ENCODE results near the gene ARMH3. TPM values are rescaled to one million over a fixed set of nuclear protein-coding genes. Genes with fewer than 3 reads are reported as not detected.
"Not testable (repeated sequence)": the region's sequence is repeated elsewhere in the genome, so short reads cannot be mapped to it uniquely, and the experiment has no call there.

The ARMH3 gene
- total RNA-seq, 1 donor from 2014 or later = 26.6 TPM

GRCh38 chr10:102064503-102064867, 8.5 kb upstream of the ARMH3 start:
- H3K36me3 Mint-ChIP-seq = peaks cover under 1% of the 10 kb centered on the region
- H3K27me3 Mint-ChIP-seq (ENCODE audit: low read depth) = peaks cover 12% of the 10 kb centered on the region
- H3K27ac Mint-ChIP-seq = peak overlapping the region; percentile 14
- peaks cover 9% of the 10 kb centered on the region for H3K4me1 Mint-ChIP-seq
- no peaks in the 10 kb centered on the region for H3K9me3 Mint-ChIP-seq
- no peak for DNase-seq (ENCODE audit: low spot score in 2 of 2, unreplicated experiment in 2 of 2)
- peak overlapping the region; percentile 68 for H3K4me3 Mint-ChIP-seq
- TF ChIP-seq, protein P1, sequence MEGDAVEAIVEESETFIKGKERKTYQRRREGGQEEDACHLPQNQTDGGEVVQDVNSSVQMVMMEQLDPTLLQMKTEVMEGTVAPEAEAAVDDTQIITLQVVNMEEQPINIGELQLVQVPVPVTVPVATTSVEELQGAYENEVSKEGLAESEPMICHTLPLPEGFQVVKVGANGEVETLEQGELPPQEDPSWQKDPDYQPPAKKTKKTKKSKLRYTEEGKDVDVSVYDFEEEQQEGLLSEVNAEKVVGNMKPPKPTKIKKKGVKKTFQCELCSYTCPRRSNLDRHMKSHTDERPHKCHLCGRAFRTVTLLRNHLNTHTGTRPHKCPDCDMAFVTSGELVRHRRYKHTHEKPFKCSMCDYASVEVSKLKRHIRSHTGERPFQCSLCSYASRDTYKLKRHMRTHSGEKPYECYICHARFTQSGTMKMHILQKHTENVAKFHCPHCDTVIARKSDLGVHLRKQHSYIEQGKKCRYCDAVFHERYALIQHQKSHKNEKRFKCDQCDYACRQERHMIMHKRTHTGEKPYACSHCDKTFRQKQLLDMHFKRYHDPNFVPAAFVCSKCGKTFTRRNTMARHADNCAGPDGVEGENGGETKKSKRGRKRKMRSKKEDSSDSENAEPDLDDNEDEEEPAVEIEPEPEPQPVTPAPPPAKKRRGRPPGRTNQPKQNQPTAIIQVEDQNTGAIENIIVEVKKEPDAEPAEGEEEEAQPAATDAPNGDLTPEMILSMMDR (IDR thresholded peaks at IDR 0.05; ENCODE audit: unreplicated experiment) = no peak

DNA sequence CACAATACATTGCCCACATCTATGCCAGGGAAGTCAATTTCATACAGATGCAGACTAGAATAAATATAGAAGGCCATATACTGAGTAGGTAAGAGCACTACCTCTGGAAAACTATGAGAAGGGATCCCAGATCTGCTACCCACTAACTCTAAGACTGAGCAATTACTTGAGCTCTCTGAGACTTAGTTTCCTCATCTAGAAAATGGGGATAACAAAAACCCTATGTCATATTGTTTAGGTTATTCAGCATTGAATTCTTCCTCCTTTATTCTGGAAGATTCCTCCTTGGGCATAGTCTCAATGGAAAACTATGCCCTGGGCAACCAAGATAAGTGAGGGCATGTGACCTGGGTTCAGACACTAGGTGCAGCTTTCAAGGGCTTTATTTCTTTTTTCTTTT, 4.0 kb upstream of the ARMH3 start:
- no peak overlapping the region for H3K4me3 Mint-ChIP-seq
- TF ChIP-seq, protein P1 (IDR thresholded peaks at IDR 0.05; ENCODE audit: unreplicated experiment) = no peak
- no peaks in the 10 kb centered on the region for H3K9me3 Mint-ChIP-seq
- DNase-seq (ENCODE audit: low spot score in 2 of 2, unreplicated experiment in 2 of 2) = no peak
- no peak overlapping the region for H3K27ac Mint-ChIP-seq
- H3K27me3 Mint-ChIP-seq (ENCODE audit: low read depth) = peaks cover 12% of the 10 kb centered on the region
- peaks cover 7% of the 10 kb centered on the region for H3K4me1 Mint-ChIP-seq
- H3K36me3 Mint-ChIP-seq = no peaks in the 10 kb centered on the region

DNA sequence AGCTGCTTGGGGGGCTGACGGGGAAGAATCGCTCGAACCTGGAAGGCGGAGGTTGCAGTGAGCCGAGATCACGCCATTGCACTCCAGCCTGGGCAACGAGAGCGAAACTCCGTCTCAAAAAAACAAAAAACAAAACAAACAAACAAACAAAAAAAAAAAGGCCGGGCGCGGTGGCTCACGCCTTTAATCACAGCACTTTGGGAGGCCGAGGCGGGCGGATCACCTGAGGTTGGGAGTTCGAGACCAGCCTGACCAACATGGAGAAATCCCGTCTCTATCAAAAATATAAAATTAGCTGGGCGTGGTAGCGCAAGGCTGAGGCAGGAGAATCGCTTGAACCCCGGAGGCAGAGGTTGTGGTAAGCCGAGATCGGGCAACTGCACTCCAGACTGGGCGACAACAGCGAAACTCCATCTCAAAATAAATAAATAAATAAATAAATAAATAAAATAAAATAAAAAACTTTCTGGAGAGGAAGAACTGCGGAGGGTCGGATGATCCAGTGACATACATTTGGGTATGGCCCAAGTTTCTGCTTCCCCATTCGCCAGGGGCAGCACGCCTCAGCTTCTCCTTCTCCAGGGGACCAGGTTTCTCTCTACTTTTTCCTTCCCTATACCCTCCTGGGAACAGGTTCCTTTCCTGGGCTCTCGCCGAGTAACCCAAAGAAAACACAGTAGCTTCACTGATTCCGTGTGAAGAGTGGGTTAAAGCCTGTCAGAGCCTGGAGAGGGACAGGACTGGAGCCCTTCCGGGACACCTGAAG, 909 bp downstream of the ARMH3 start:
- peak overlapping the region; percentile 98 for H3K4me3 Mint-ChIP-seq
- peak overlapping the region; percentile 97 for H3K27ac Mint-ChIP-seq
- peaks cover 18% of the 10 kb centered on the region for H3K4me1 Mint-ChIP-seq
- DNase-seq (ENCODE audit: low spot score in 2 of 2, unreplicated experiment in 2 of 2); H3K27me3 Mint-ChIP-seq (ENCODE audit: low read depth); H3K9me3 Mint-ChIP-seq; H3K36me3 Mint-ChIP-seq: not testable (repeated sequence)

- Mint-ChIP-seq H3K27me3 (ENCODE audit: low read depth) (no peaks in the 10 kb centered on the region), H3K27ac (no peak overlapping the region), H3K4me3 (no peak overlapping the region), H3K4me1 (peaks cover 12% of the 10 kb centered on the region), H3K9me3 (no peaks in the 10 kb centered on the region), H3K36me3 (no peaks in the 10 kb centered on the region)
- DNase-seq (ENCODE audit: low spot score in 2 of 2, unreplicated experiment in 2 of 2) = no peak
- TF ChIP-seq, protein P1 (IDR thresholded peaks at IDR 0.05; ENCODE audit: unreplicated experiment) = no peak
Observed at GRCh38 chr10:102046095-102046494, 9.9 kb downstream of the ARMH3 start.

- Mint-ChIP-seq H3K27ac (peak overlapping the region; percentile 21), H3K27me3 (ENCODE audit: low read depth) (no peaks in the 10 kb centered on the region), H3K4me3 (no peak overlapping the region), H3K4me1 (peaks cover 12% of the 10 kb centered on the region), H3K9me3 (no peaks in the 10 kb centered on the region), H3K36me3 (no peaks in the 10 kb centered on the region)
- TF ChIP-seq, protein P1 (IDR thresholded peaks at IDR 0.05; ENCODE audit: unreplicated experiment) = no peak
- no peak for DNase-seq (ENCODE audit: low spot score in 2 of 2, unreplicated experiment in 2 of 2)
Observed at GRCh38 chr10:102045292-102045691, 10.7 kb downstream of the ARMH3 start.

DNA sequence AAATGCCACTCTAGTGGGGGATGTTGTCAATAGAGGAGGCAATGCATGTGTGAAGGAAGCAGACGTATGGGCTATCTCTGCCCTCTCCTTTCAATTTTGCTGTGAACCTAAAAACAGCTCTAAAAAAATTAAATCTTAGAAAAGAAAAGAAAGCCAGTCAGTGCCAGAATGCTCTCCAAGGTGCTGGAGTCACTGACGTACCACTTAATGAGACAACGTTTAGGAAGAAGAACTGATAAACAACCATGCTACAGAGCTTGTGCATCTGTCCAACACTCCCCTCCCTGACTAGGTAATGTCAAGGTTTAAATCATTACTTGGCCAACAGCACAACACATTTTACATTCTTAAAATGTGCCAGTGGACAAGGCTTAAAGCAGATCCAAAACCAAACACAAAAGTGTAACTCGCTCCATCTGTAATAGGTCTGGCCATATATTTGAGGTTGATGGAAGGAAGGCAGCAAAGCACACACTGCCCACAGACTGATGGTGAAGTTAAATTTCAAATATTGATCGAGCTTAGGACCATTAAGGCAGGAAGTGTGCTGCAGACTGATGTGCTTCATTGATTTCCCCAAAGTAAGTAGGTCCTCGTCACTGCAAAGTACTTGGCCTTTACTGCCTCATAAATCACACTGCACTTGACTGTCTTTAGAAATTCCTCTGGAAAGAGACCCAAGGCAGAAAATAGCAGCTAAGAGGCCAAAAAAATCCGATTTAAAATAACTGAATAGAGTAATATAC, 15.5 kb downstream of the ARMH3 start:
- TF ChIP-seq, protein P1 (IDR thresholded peaks at IDR 0.05; ENCODE audit: unreplicated experiment) = no peak
- Mint-ChIP-seq H3K36me3 (peaks cover 23% of the 10 kb centered on the region), H3K4me1 (peaks cover 12% of the 10 kb centered on the region), H3K27ac (no peak overlapping the region), H3K27me3 (ENCODE audit: low read depth) (no peaks in the 10 kb centered on the region), H3K4me3 (no peak overlapping the region), H3K9me3 (no peaks in the 10 kb centered on the region)
- no peak for DNase-seq (ENCODE audit: low spot score in 2 of 2, unreplicated experiment in 2 of 2)
